HepG2 (cell line): ENCODE results near the gene COL26A1. TPM values are rescaled to one million over a fixed set of nuclear protein-coding genes. Genes with fewer than 3 reads are reported as not detected.

ENCODE experiments used
- HDAC1 ChIP-seq: sonication (generic); formaldehyde crosslinking; IDR thresholded peaks from 2 replicates; pipeline ENCODE4 v1.5.1; 2020; ENCODE audit warnings: mild to moderate bottlenecking, missing genetic modification reagents
- SMARCE1 ChIP-seq: fragments of 450-650 bp; IDR thresholded peaks from 2 replicates; pipeline ENCODE4 v1.6.1; 2017; ENCODE audit warnings: borderline replicate concordance
- ZFP37 ChIP-seq: sonication (generic); formaldehyde crosslinking; IDR thresholded peaks from 2 replicates; pipeline ENCODE4 v1.4.0; 2020; ENCODE audit warnings: missing genetic modification reagents, borderline replicate concordance
- ZNF562 ChIP-seq: sonication (generic); formaldehyde crosslinking; IDR thresholded peaks from 2 replicates; pipeline ENCODE4 v1.8.0; 2022; ENCODE audit warnings: missing genetic modification reagents, borderline replicate concordance
- polyA plus RNA-seq, 8 experiments: library from polyadenylated mRNA; depleted of rRNA in 3 of 8; stranded (reverse) in 7 of 8; unstranded in 1 of 8; fragments of >200 nt; fragmentation: Illumina TruSeq in 4 of 8; extraction: Trizol in 4 of 8; gene quantifications; 2 replicates each; pipeline versions ENCODE4 v1.2.1 to v1.2.3, GENCODE V29; 2011 to 2016; ENCODE audit warnings: low read depth in 4 of 8, missing spikeins in 1 of 8, mixed read lengths in 1 of 8; ENCODE audit not compliant: insufficient read depth in 1 of 8
- total RNA-seq, 5 experiments: library from RNA; depleted of rRNA; stranded (reverse); fragments of >200 nt; fragmentation: Illumina TruSeq; extraction: Trizol; gene quantifications; 2 replicates each; pipeline ENCODE4 v1.2.3, GENCODE V29; 2016; ENCODE audit warnings: low read depth in 1 of 5
- TF ChIP-seq, protein P1 (sequence below): IDR thresholded peaks from 2 replicates; pipeline ENCODE4 v1.6.1; 2016; ENCODE audit warnings: mild to moderate bottlenecking
- TF ChIP-seq, protein P2 (sequence below): sonication (generic); IDR thresholded peaks from 2 replicates; pipeline ENCODE4 v1.6.1; 2016; ENCODE audit warnings: low read depth, borderline replicate concordance
- TF ChIP-seq, protein P3 (sequence below), 2 experiments: sonication (generic) in 1 of 2; formaldehyde crosslinking in 1 of 2; IDR thresholded peaks; 2 replicates each; pipeline versions ENCODE4 v1.6.1 to v1.9.0; 2014 to 2022; ENCODE audit warnings: antibody characterized with exemption in 1 of 2, borderline replicate concordance in 1 of 2, inconsistent platforms in 1 of 2, low read depth in 1 of 2, missing genetic modification reagents in 1 of 2

COL26A1 gene
- total and polyA plus RNA-seq, 2 of the 13 experiments (the other 11 are each of a cell fraction or from before 2014, with no cell fraction given) = 7.8 to 9.2 TPM

DNA sequence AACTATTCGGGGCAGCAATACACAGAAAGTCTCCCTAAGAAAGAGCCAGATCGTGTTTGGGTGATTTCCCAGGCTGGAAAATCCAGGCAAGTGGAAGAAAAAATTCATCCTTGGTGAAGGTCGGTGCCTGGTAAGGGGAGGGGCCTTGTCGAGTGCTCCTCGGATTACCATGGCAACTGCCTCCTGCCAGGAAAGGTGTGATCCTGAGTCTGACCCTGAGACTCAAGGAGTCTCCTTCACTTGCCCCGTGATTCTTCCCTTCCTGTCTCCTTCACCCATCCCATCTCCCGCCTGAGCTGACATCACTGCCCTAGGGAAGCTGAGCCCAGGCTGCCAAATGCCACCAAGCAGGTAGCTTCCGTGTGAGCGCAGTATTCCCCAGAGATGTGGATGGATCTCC lies 154.2 kb downstream of the COL26A1 start (continued):
- TF ChIP-seq, protein P1, sequence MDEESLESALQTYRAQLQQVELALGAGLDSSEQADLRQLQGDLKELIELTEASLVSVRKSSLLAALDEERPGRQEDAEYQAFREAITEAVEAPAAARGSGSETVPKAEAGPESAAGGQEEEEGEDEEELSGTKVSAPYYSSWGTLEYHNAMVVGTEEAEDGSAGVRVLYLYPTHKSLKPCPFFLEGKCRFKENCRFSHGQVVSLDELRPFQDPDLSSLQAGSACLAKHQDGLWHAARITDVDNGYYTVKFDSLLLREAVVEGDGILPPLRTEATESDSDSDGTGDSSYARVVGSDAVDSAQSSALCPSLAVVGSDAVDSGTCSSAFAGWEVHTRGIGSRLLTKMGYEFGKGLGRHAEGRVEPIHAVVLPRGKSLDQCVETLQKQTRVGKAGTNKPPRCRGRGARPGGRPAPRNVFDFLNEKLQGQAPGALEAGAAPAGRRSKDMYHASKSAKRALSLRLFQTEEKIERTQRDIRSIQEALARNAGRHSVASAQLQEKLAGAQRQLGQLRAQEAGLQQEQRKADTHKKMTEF (CRISPR knock-in tag) = no peak
- TF ChIP-seq, protein P2, sequence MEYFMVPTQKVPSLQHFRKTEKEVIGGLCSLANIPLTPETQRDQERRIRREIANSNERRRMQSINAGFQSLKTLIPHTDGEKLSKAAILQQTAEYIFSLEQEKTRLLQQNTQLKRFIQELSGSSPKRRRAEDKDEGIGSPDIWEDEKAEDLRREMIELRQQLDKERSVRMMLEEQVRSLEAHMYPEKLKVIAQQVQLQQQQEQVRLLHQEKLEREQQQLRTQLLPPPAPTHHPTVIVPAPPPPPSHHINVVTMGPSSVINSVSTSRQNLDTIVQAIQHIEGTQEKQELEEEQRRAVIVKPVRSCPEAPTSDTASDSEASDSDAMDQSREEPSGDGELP = no peak
- TF ChIP-seq, protein P3, sequence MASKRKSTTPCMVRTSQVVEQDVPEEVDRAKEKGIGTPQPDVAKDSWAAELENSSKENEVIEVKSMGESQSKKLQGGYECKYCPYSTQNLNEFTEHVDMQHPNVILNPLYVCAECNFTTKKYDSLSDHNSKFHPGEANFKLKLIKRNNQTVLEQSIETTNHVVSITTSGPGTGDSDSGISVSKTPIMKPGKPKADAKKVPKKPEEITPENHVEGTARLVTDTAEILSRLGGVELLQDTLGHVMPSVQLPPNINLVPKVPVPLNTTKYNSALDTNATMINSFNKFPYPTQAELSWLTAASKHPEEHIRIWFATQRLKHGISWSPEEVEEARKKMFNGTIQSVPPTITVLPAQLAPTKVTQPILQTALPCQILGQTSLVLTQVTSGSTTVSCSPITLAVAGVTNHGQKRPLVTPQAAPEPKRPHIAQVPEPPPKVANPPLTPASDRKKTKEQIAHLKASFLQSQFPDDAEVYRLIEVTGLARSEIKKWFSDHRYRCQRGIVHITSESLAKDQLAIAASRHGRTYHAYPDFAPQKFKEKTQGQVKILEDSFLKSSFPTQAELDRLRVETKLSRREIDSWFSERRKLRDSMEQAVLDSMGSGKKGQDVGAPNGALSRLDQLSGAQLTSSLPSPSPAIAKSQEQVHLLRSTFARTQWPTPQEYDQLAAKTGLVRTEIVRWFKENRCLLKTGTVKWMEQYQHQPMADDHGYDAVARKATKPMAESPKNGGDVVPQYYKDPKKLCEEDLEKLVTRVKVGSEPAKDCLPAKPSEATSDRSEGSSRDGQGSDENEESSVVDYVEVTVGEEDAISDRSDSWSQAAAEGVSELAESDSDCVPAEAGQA (IDR thresholded peaks at IDR 0.05; ENCODE audit: low read depth) = no peak
- TF ChIP-seq, protein P3 (CRISPR knock-in tag; IDR thresholded peaks at IDR 0.05; ENCODE audit: borderline replicate concordance) = no peak
- no peak for TF ChIP-seq SMARCE1
- TF ChIP-seq ZFP37 (CRISPR knock-in tag) = no peak
- TF ChIP-seq ZNF562 (CRISPR knock-in tag) = no peak
- TF ChIP-seq HDAC1 (CRISPR knock-in tag) = no peak
